ENCODE results near the gene PROSER3.
"Not testable (repeated sequence)": the region's sequence is repeated elsewhere in the genome, so short reads cannot be mapped to it uniquely, and the experiment has no call there.

PROSER3 gene

GRCh38 chr19:35789978-35790944 lies 32.3 kb downstream of the PROSER3 start:
- DNase-seq (ENCODE audit: low read depth in 2 of 2), result no peak

GRCh38 chr19:35790981-35791813 lies 33.2 kb downstream of the PROSER3 start:
- DNase-seq (ENCODE audit: low read depth in 2 of 2), result no peak

GRCh38 chr19:35791814-35792279 lies 33.9 kb downstream of the PROSER3 start:
- DNase-seq (ENCODE audit: low read depth in 2 of 2), result no peak

GRCh38 chr19:35792312-35792711 lies 34.3 kb downstream of the PROSER3 start:
- no peak for DNase-seq (ENCODE audit: low read depth in 2 of 2)

GRCh38 chr19:35792888-35793287 lies 34.9 kb downstream of the PROSER3 start:
- no peak for DNase-seq (ENCODE audit: low read depth in 2 of 2)

- DNase-seq (ENCODE audit: low read depth in 2 of 2), result no peak
Measured at GRCh38 chr19:35793381-35794165, 35.6 kb downstream of the PROSER3 start.

GRCh38 chr19:35795564-35795963 lies 37.6 kb downstream of the PROSER3 start:
- not testable (repeated sequence) for DNase-seq (ENCODE audit: low read depth in 2 of 2)

- no peak for DNase-seq (ENCODE audit: low read depth in 2 of 2)
Measured at GRCh38 chr19:35796645-35797542, 38.9 kb downstream of the PROSER3 start.

GRCh38 chr19:35797663-35798062 lies 39.7 kb downstream of the PROSER3 start:
- peak in 1 of 2 experiments; percentile 12 for DNase-seq (ENCODE audit: low read depth in 2 of 2)

- DNase-seq (ENCODE audit: low read depth in 2 of 2), result no peak
Measured at GRCh38 chr19:35801828-35802227, 43.9 kb downstream of the PROSER3 start.

- DNase-seq (ENCODE audit: low read depth in 2 of 2), result no peak
Measured at GRCh38 chr19:35805526-35806102, 47.6 kb downstream of the PROSER3 start.

GRCh38 chr19:35806597-35806996 lies 48.6 kb downstream of the PROSER3 start:
- DNase-seq (ENCODE audit: low read depth in 2 of 2), result no peak

- DNase-seq (ENCODE audit: low read depth in 2 of 2), result no peak
Measured at GRCh38 chr19:35807633-35808032, 49.7 kb downstream of the PROSER3 start.

- DNase-seq (ENCODE audit: low read depth in 2 of 2), result no peak
Measured at GRCh38 chr19:35811317-35812219, 53.6 kb downstream of the PROSER3 start.

- no peak for DNase-seq (ENCODE audit: low read depth in 2 of 2)
Measured at GRCh38 chr19:35812220-35813042, 54.5 kb downstream of the PROSER3 start, which contains the start of gene PRODH2. Gene PRODH2 (minus strand): TSS chr19:35812845. CDS start chr19:35812805, 40 bp downstream.

GRCh38 chr19:35813043-35813890 lies 55.3 kb downstream of the PROSER3 start:
- DNase-seq (ENCODE audit: low read depth in 2 of 2), result no peak

- DNase-seq (ENCODE audit: low read depth in 2 of 2), result no peak
Measured at GRCh38 chr19:35816262-35816661, 58.3 kb downstream of the PROSER3 start.
